GM12878 (cell line): ENCODE data around the gene CADPS. TPM values are rescaled to one million over a fixed set of nuclear protein-coding genes. Genes with fewer than 3 reads are reported as not detected.
A peak's percentile ranks its signal among the peaks of the same experiment; 100 is the strongest.

Experiments used
- ATAC-seq: fragments of 200-7000 bp; cut with Tn5 transposase; 3 replicates; pipeline ENCODE4 v1.9.1; 2020; ENCODE audit warnings: mild to moderate bottlenecking, moderate library complexity
- BruUV-seq: library from RNA; stranded (reverse); fragments of 400-500 nt; replicated peaks from 2 replicates; lab custom pipeline; 2021; lab: Mats Ljungman, UMichigan
- CTCF ChIA-PET: fragments of 300-600 bp; sonication (Branson Sonifier 250); formaldehyde crosslinking; extraction: SDS; loops from one replicate; lab custom pipeline; 2021; ENCODE audit warnings: inconsistent platforms; lab: Yijun Ruan, JAX
- POLR2A ChIA-PET: fragments of 350-600 bp; formaldehyde crosslinking; extraction: SDS; loops from one replicate; lab custom pipeline; 2021; ENCODE audit warnings: inconsistent platforms; lab: Charles Lee
- RAD21 ChIA-PET: fragments of 300-600 bp; sonication (Branson Sonifier 250); formaldehyde crosslinking; loops from one replicate; lab custom pipeline; 2023; ENCODE audit warnings: antibody characterized with exemption; ENCODE audit not compliant: unreplicated experiment; lab: Charles Lee
- SMC1A ChIA-PET: fragments of 300-600 bp; sonication (Branson Sonifier 250); formaldehyde crosslinking; loops from one replicate; lab custom pipeline; 2023; ENCODE audit not compliant: unreplicated experiment, uncharacterized antibody; lab: Charles Lee
- DNase-seq: peaks from one replicate; pipeline ENCODE4 v3.0.0-alpha.2; 2011; ENCODE audit warnings: low read depth, low spot score
- FAIRE-seq: peaks from 3 replicates; lab custom pipeline; 2011; peaks lifted over from hg19 to GRCh38; lab: Jason Lieb, UNC
- H2AFZ ChIP-seq: 2 replicates; pipeline ENCODE4 v1.6.0; 2011; ENCODE audit warnings: low read depth, low read length, control low read depth; ENCODE audit not compliant: control insufficient read depth
- H3K27ac ChIP-seq: 2 replicates; pipeline ENCODE4 v1.5.1; 2011; ENCODE audit warnings: control low read depth; ENCODE audit not compliant: control insufficient read depth, insufficient read depth
- H3K27me3 ChIP-seq, 2 experiments: replicated peaks in 1 of 2; 2 replicates each; pipeline versions ENCODE4 v1.6.0 to v1.6.1; 2011; ENCODE audit warnings: low read length in 1 of 2; ENCODE audit not compliant: control insufficient read depth in 2 of 2, insufficient read depth in 2 of 2
- H3K36me3 ChIP-seq, 2 experiments: 2 replicates each; pipeline ENCODE4 v1.5.1; 2011; ENCODE audit warnings: low read length in 1 of 2; ENCODE audit not compliant: control insufficient read depth in 2 of 2, insufficient read depth in 2 of 2
- H3K4me1 ChIP-seq: 2 replicates; pipeline ENCODE4 v1.6.1; 2011; ENCODE audit warnings: mild to moderate bottlenecking, low read length, moderate library complexity, mixed read lengths; ENCODE audit not compliant: control insufficient read depth, insufficient read depth
- H3K4me2 ChIP-seq: 2 replicates; pipeline ENCODE4 v1.6.0; 2011; ENCODE audit warnings: control low read depth; ENCODE audit not compliant: control insufficient read depth, insufficient read depth
- H3K4me3 ChIP-seq: fragments of 200-600 bp; sonication (generic); 2 replicates; pipeline ENCODE4 v1.5.1; 2016
- H3K79me2 ChIP-seq: 2 replicates; pipeline ENCODE4 v1.6.0; 2011; ENCODE audit warnings: low read length; ENCODE audit not compliant: control insufficient read depth, insufficient read depth
- H3K9ac ChIP-seq: 2 replicates; pipeline ENCODE4 v1.8.0; 2011; ENCODE audit warnings: low read length, control low read depth, mixed read lengths; ENCODE audit not compliant: control insufficient read depth, insufficient read depth
- H3K9me3 ChIP-seq: replicated peaks from 3 replicates; pipeline ENCODE4 v1.5.1; 2011; ENCODE audit warnings: mild to moderate bottlenecking, low read length; ENCODE audit not compliant: control insufficient read depth, insufficient read depth
- H4K20me1 ChIP-seq: 2 replicates; pipeline ENCODE4 v1.6.0; 2011; ENCODE audit not compliant: control insufficient read depth, insufficient read depth
- FOXM1 ChIP-seq: IDR thresholded peaks from 2 replicates; pipeline ENCODE4 v1.6.1; 2012; ENCODE audit warnings: low read depth, mild to moderate bottlenecking, inconsistent platforms, low read length, moderate library complexity
- STAT1 ChIP-seq: fragments of 450-650 bp; conservative IDR thresholded peaks from 2 replicates; pipeline ENCODE4 v1.6.1; 2014; ENCODE audit warnings: antibody characterized with exemption, mild to moderate bottlenecking
- TCF3 ChIP-seq: IDR thresholded peaks from 2 replicates; pipeline ENCODE4 v1.6.1; 2012; ENCODE audit warnings: low read depth, mild to moderate bottlenecking, low read length, borderline replicate concordance; ENCODE audit not compliant: insufficient read depth
- ZNF207 ChIP-seq: fragments of 450-650 bp; IDR thresholded peaks from 2 replicates; pipeline ENCODE4 v1.6.1; 2014; ENCODE audit warnings: antibody characterized with exemption, mild to moderate bottlenecking, borderline replicate concordance
- WGBS: methylation state at CpG from one replicate; pipeline ENCODE4 v1.1.6; 2016; ENCODE audit warnings: low lambda C conversion rate; ENCODE audit not compliant: insufficient replicate concordance, insufficient coverage; ENCODE audit errors: missing lambda C conversion rate; 5-methylcytosine and 5-hydroxymethylcytosine counted together
- in situ Hi-C: fragments of 300-500 bp; cut with MboI; formaldehyde crosslinking; loops from 9 replicates; pipeline ENCODE4 v1.14.3; 2018; ENCODE audit warnings: mixed read lengths
- intact Hi-C: fragments of 100-400 bp; cut with micrococcal nuclease; formaldehyde crosslinking; loops from one replicate; pipeline ENCODE4 v1.14.2; 2022; ENCODE audit not compliant: unreplicated experiment
- polyA plus RNA-seq, 11 experiments: library from polyadenylated mRNA; depleted of rRNA in 4 of 11; unstranded in 6 of 11; stranded (reverse) in 5 of 11; fragments of >200 nt; fragmentation: Nextera tagmentation in 4 of 11; fragmentation: Illumina TruSeq in 1 of 11; extraction: Ambion mirVana in 4 of 11; extraction: Trizol in 1 of 11; gene quantifications; 1 replicate in 1 of 11; 2 replicates in 10 of 11; pipeline versions ENCODE4 v1.2.1 to v1.2.3, GENCODE V29; 2011 to 2016; ENCODE audit warnings: inconsistent platforms in 2 of 11, missing spikeins in 2 of 11, low read depth in 1 of 11
- total RNA-seq, 4 experiments: library from RNA; depleted of rRNA in 3 of 4; stranded (reverse); fragments of >200 nt in 3 of 4; fragmentation: Illumina TruSeq in 1 of 4; extraction: Trizol in 1 of 4; gene quantifications; 2 replicates each; pipeline versions ENCODE4 v1.2.1 to v1.2.3, GENCODE V29; 2013 to 2021
- TF ChIP-seq, protein P1 (sequence below): fragments of 450-650 bp; IDR thresholded peaks from 2 replicates; pipeline ENCODE4 v1.6.1; 2017; ENCODE audit warnings: mild to moderate bottlenecking, low read depth, inconsistent platforms; ENCODE audit not compliant: poor library complexity, severe bottlenecking

The CADPS gene
- total and polyA plus RNA-seq, 10 of the 15 experiments (the other 5 are each of a cell fraction or from before 2014, with no cell fraction given), result 0.20 TPM; not detected in 9

DNA sequence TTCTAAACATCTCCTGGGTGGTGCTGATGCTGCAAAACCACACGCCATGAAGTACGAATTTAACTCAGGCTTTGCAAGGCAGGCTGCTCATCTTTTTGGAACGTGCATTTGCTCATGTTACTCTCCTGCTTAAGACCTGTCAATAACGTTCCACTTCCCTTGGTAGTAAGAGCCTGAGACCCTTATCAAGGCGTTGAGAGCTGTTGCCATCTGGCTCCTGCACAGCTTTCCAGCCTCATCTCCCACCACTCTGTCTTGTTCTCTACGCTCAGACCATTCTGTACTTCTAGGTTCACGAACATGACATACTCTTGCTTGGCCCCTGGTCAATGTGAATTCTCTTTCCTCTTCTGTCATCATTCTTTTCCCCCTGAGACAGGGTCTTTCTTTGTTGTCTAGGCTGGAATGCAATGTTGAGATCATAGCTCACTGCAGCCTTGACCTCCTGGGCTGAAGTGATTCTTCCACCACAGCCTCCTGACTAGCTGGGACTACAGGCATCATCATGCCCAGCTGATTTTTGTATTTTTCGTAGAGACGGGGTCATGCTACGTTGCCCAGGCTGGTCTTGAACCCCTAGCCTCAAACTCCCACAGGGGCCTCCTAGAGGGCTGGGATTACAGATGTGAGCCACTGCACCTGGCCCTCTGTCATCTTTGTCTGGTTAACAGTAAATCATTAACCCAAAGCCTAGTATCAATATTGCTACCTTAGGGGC, 202.8 kb downstream of the CADPS start:
- ChIA-PET RAD21 (no interaction called here), POLR2A (no interaction called here), SMC1A (no interaction called here), CTCF (no interaction called here)
- no TSS peak for BruUV-seq
- Histone ChIP-seq H4K20me1 (no peaks in the 10 kb centered on the region), H3K9ac (no peak overlapping the region), H3K36me3 (no peaks in the 10 kb centered on the region), H2AFZ (no peak overlapping the region), H3K79me2 (no peaks in the 10 kb centered on the region), H3K4me3 (no peak overlapping the region), H3K27me3 (no peaks in the 10 kb centered on the region; a peak in 1 of 4 replicates), H3K4me2 (no peak overlapping the region), H3K4me1 (no peaks in the 10 kb centered on the region), H3K27ac (no peak overlapping the region), H3K9me3 (no peaks in the 10 kb centered on the region)
- TF ChIP-seq STAT1 (no peak), TCF3 (no peak), ZNF207 (no peak), FOXM1 (no peak)
- TF ChIP-seq, protein P1, sequence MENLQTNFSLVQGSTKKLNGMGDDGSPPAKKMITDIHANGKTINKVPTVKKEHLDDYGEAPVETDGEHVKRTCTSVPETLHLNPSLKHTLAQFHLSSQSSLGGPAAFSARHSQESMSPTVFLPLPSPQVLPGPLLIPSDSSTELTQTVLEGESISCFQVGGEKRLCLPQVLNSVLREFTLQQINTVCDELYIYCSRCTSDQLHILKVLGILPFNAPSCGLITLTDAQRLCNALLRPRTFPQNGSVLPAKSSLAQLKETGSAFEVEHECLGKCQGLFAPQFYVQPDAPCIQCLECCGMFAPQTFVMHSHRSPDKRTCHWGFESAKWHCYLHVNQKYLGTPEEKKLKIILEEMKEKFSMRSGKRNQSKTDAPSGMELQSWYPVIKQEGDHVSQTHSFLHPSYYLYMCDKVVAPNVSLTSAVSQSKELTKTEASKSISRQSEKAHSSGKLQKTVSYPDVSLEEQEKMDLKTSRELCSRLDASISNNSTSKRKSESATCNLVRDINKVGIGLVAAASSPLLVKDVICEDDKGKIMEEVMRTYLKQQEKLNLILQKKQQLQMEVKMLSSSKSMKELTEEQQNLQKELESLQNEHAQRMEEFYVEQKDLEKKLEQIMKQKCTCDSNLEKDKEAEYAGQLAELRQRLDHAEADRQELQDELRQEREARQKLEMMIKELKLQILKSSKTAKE, result no peak
- in situ Hi-C loops, result no loop called here
- no peak for DNase-seq
- peak; percentile 84 for ATAC-seq
- no peak for FAIRE-seq
- WGBS, result under 1% methylated on average over 10 of the region's 10 CpGs
- intact Hi-C loops, result no loop called here
